WTC11 (cell line): ENCODE data around the gene IFI27. TPM values are rescaled to one million over a fixed set of nuclear protein-coding genes. Genes with fewer than 3 reads are reported as not detected.

Experiments
- ATAC-seq: fragments of 200-7000 bp; cut with Tn5 transposase; 2 replicates; pipeline ENCODE4 v1.10.0; 2021; ENCODE audit warnings: mild to moderate bottlenecking, moderate library complexity
- CTCF ChIA-PET: fragments of 300-600 bp; sonication (Branson Sonifier 250); formaldehyde crosslinking; loops from one replicate; lab custom pipeline; 2021; ENCODE audit warnings: antibody characterized with exemption; lab: Charles Lee
- POLR2A ChIA-PET: fragments of 350-600 bp; sonication (Branson Sonifier 250); formaldehyde crosslinking; loops from one replicate; lab custom pipeline; 2021; ENCODE audit warnings: antibody characterized with exemption; lab: Charles Lee
- DNase-seq: peaks from one replicate; pipeline ENCODE4 v3.0.0; 2021; ENCODE audit warnings: low spot score
- H3K27ac Mint-ChIP-seq: 2 replicates; pipeline ENCODE4 v1.8.0; 2021; ENCODE audit warnings: mixed read lengths
- H3K27me3 Mint-ChIP-seq: 2 replicates; pipeline ENCODE4 v1.8.0; 2021; ENCODE audit warnings: low read depth, mild to moderate bottlenecking, moderate library complexity, mixed read lengths
- H3K36me3 Mint-ChIP-seq: 2 replicates; pipeline ENCODE4 v1.8.0; 2021; ENCODE audit warnings: mixed read lengths
- H3K4me1 Mint-ChIP-seq: 2 replicates; pipeline ENCODE4 v1.8.0; 2022; ENCODE audit warnings: mixed read lengths
- H3K4me3 Mint-ChIP-seq: 2 replicates; pipeline ENCODE4 v1.8.0; 2021; ENCODE audit warnings: mild to moderate bottlenecking, moderate library complexity, mixed read lengths
- H3K9me3 Mint-ChIP-seq: 2 replicates; pipeline ENCODE4 v1.8.0; 2021; ENCODE audit warnings: mixed read lengths
- CREM ChIP-seq: sonication (generic); formaldehyde crosslinking; IDR thresholded peaks from 2 replicates; pipeline ENCODE4 v1.8.1; 2022; ENCODE audit warnings: mild to moderate bottlenecking, missing genetic modification reagents, moderate library complexity
- EMX1 ChIP-seq: fragments of 250-450 bp; sonication (Bioruptor Pico); IDR thresholded peaks from 2 replicates; pipeline ENCODE4 v1.8.0; 2021; ENCODE audit warnings: mild to moderate bottlenecking
- FOXJ3 ChIP-seq: sonication (generic); formaldehyde crosslinking; IDR thresholded peaks from 2 replicates; pipeline ENCODE4 v1.9.0; 2021; ENCODE audit warnings: missing genetic modification reagents, mild to moderate bottlenecking, borderline replicate concordance
- FOXP1 ChIP-seq: sonication (generic); formaldehyde crosslinking; IDR thresholded peaks from 2 replicates; pipeline ENCODE4 v1.8.0; 2022; ENCODE audit warnings: missing genetic modification reagents, mild to moderate bottlenecking, moderate library complexity, borderline replicate concordance
- JAZF1 ChIP-seq: fragments of 250-450 bp; sonication (Bioruptor Pico); IDR thresholded peaks from 2 replicates; pipeline ENCODE4 v1.9.0; 2021; ENCODE audit warnings: moderate library complexity, mild to moderate bottlenecking, inconsistent platforms
- KAT7 ChIP-seq: sonication (generic); formaldehyde crosslinking; IDR thresholded peaks from 2 replicates; pipeline ENCODE4 v1.8.1; 2023; ENCODE audit warnings: missing genetic modification reagents, mild to moderate bottlenecking, borderline replicate concordance
- NFATC4 ChIP-seq: fragments of 250-450 bp; sonication (Bioruptor Pico); IDR thresholded peaks from 2 replicates; pipeline ENCODE4 v1.9.0; 2021; ENCODE audit warnings: mild to moderate bottlenecking
- NFE2L1 ChIP-seq: sonication (generic); formaldehyde crosslinking; IDR thresholded peaks from 2 replicates; pipeline ENCODE4 v1.8.1; 2023; ENCODE audit warnings: missing genetic modification reagents
- OVOL2 ChIP-seq: fragments of 250-450 bp; sonication (Bioruptor Pico); IDR thresholded peaks from 2 replicates; pipeline ENCODE4 v1.9.0; 2021; ENCODE audit warnings: mild to moderate bottlenecking, borderline replicate concordance
- PRRX2 ChIP-seq: fragments of 250-450 bp; sonication (Bioruptor Pico); IDR thresholded peaks from 2 replicates; pipeline ENCODE4 v1.8.0; 2021; ENCODE audit warnings: mild to moderate bottlenecking
- SMAD3 ChIP-seq: sonication (generic); formaldehyde crosslinking; IDR thresholded peaks from 2 replicates; pipeline ENCODE4 v1.8.0; 2022; ENCODE audit warnings: missing genetic modification reagents, mild to moderate bottlenecking, borderline replicate concordance
- SOX15 ChIP-seq: fragments of 250-450 bp; sonication (Bioruptor Pico); IDR thresholded peaks from 2 replicates; pipeline ENCODE4 v1.9.0; 2021; ENCODE audit warnings: mild to moderate bottlenecking
- ZNF219 ChIP-seq: sonication (generic); formaldehyde crosslinking; IDR thresholded peaks from 2 replicates; pipeline ENCODE4 v1.8.0; 2023; ENCODE audit warnings: missing genetic modification reagents, mild to moderate bottlenecking, borderline replicate concordance
- ZNF232 ChIP-seq: sonication (generic); formaldehyde crosslinking; IDR thresholded peaks from 2 replicates; pipeline ENCODE4 v1.8.0; 2022; ENCODE audit warnings: mild to moderate bottlenecking, missing genetic modification reagents
- ZNF263 ChIP-seq: sonication (generic); formaldehyde crosslinking; IDR thresholded peaks from 2 replicates; pipeline ENCODE4 v1.8.1; 2022; ENCODE audit warnings: low read depth, mild to moderate bottlenecking, moderate library complexity, missing genetic modification reagents
- ZNF317 ChIP-seq: sonication (generic); formaldehyde crosslinking; IDR thresholded peaks from 2 replicates; pipeline ENCODE4 v1.8.1; 2023; ENCODE audit warnings: low read depth, mild to moderate bottlenecking, moderate library complexity, missing genetic modification reagents, borderline replicate concordance
- total RNA-seq: library from RNA; stranded (reverse); gene quantifications from 3 replicates; pipeline ENCODE4 v1.2.3, GENCODE V29; 2021
- TF ChIP-seq, protein P1 (sequence below): fragments of 250-450 bp; sonication (Bioruptor Pico); IDR thresholded peaks from 2 replicates; pipeline ENCODE4 v1.9.0; 2021; ENCODE audit warnings: moderate library complexity, mild to moderate bottlenecking, inconsistent platforms, borderline replicate concordance
- TF ChIP-seq, protein P2 (sequence below): sonication (generic); formaldehyde crosslinking; IDR thresholded peaks from 2 replicates; pipeline ENCODE4 v1.8.1; 2022; ENCODE audit warnings: low read depth, mild to moderate bottlenecking, moderate library complexity, missing genetic modification reagents, borderline replicate concordance
- TF ChIP-seq, protein P3 (sequence below): sonication (generic); formaldehyde crosslinking; IDR thresholded peaks from 2 replicates; pipeline ENCODE4 v1.8.0; 2022; ENCODE audit warnings: mild to moderate bottlenecking, missing genetic modification reagents
- TF ChIP-seq, protein P4 (sequence below): sonication (generic); formaldehyde crosslinking; IDR thresholded peaks from 2 replicates; pipeline ENCODE4 v1.8.1; 2022; ENCODE audit warnings: mild to moderate bottlenecking, missing genetic modification reagents, moderate library complexity, borderline replicate concordance
- TF ChIP-seq, protein P5 (sequence below): fragments of 250-450 bp; sonication (Bioruptor Pico); IDR thresholded peaks from 2 replicates; pipeline ENCODE4 v2.1.2; 2022; ENCODE audit warnings: mild to moderate bottlenecking, moderate library complexity
- TF ChIP-seq, protein P6 (sequence below): sonication (generic); formaldehyde crosslinking; conservative IDR thresholded peaks from 2 replicates; pipeline ENCODE4 v1.8.1; 2022; ENCODE audit warnings: mild to moderate bottlenecking, missing genetic modification reagents
- TF ChIP-seq, protein P7 (sequence below): sonication (generic); formaldehyde crosslinking; IDR thresholded peaks from 2 replicates; pipeline ENCODE4 v1.8.1; 2023; ENCODE audit warnings: mild to moderate bottlenecking, missing genetic modification reagents, moderate library complexity

IFI27 gene
- total RNA-seq, 1 experiment from 2014 or later = 1.8 TPM

DNA sequence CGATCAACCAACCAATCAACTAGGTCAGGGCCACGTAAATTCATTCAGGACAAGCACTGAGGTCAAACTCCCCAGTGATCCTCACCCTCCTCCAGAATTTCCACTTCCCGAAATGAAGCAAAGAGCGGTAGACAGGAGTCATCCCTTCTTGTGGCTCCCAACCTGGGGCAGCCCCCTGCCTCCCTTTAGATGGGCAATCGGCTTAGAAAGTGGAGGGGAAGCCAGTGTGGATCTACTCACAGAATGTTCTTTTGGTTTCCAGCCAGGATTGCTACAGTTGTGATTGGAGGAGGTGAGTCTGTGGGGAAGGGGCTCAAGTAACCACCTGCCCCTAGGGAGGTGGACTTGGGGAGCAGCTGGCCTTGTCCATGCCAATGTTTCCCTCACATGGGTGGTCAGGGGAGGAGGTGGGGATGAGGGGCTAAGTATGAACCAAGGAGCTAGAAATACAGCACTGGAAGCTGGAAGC, 4.1 kb downstream of the IFI27 start (continued):
- TF ChIP-seq, protein P1, sequence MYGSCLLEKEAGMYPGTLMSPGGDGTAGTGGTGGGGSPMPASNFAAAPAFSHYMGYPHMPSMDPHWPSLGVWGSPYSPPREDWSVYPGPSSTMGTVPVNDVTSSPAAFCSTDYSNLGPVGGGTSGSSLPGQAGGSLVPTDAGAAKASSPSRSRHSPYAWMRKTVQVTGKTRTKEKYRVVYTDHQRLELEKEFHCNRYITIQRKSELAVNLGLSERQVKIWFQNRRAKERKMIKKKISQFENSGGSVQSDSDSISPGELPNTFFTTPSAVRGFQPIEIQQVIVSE (CRISPR knock-in tag) = no peak
- TF ChIP-seq ZNF263 (CRISPR knock-in tag) = no peak
- no peak for TF ChIP-seq FOXJ3 (CRISPR knock-in tag)

DNA sequence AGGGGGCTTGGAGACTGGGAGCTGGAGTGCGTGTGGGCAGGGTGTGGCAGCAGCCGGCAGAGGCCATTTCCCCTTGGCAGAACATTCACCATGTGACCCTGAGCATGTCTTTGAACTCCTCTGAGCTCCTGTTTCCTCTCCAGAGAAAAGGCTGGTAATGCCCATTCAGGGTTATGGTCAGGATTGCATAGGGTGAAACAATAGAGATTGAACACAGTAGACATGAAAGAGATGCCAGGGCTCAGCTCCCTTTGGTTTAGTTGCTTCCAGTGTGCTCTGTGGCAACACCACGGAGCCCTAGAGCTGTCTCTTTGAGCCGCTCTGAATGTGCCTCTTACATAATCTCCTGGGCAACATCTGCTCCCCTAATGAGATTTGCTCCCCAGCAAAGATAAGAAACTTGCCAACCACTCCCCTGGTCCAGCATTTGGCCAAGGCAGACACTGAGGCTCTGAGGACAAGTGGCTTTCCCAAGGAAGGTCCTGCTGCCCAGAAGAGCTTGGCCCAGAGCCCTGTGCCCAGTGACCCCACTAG, 4.6 kb downstream of the IFI27 start:
- H3K27ac Mint-ChIP-seq = no peak overlapping the region
- H3K4me3 Mint-ChIP-seq = no peak overlapping the region
- H3K36me3 Mint-ChIP-seq = no peaks in the 10 kb centered on the region
- ChIA-PET POLR2A (no interaction called here), CTCF (interaction anchor here (0.6 to 2.6 kb wide), 5 partner anchors 14 to 176 kb away, joined by 3 to 9 read pairs (median 4); partner anchors contain the start of gene IFI27L2)
- peaks cover 9% of the 10 kb centered on the region; the same call in 1 of the 2 replicates for H3K4me1 Mint-ChIP-seq
- peaks cover 10% of the 10 kb centered on the region for H3K27me3 Mint-ChIP-seq
- no peak for TF ChIP-seq SOX15 (CRISPR knock-in tag)
- TF ChIP-seq NFATC4 = no peak
- no peak for TF ChIP-seq NFE2L1 (CRISPR knock-in tag)
- TF ChIP-seq ZNF219 (CRISPR knock-in tag) = no peak
- TF ChIP-seq CREM (CRISPR knock-in tag) = no peak
- TF ChIP-seq, protein P2, sequence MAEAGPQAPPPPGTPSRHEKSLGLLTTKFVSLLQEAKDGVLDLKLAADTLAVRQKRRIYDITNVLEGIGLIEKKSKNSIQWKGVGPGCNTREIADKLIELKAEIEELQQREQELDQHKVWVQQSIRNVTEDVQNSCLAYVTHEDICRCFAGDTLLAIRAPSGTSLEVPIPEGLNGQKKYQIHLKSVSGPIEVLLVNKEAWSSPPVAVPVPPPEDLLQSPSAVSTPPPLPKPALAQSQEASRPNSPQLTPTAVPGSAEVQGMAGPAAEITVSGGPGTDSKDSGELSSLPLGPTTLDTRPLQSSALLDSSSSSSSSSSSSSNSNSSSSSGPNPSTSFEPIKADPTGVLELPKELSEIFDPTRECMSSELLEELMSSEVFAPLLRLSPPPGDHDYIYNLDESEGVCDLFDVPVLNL (CRISPR knock-in tag) = no peak
- TF ChIP-seq, protein P3, sequence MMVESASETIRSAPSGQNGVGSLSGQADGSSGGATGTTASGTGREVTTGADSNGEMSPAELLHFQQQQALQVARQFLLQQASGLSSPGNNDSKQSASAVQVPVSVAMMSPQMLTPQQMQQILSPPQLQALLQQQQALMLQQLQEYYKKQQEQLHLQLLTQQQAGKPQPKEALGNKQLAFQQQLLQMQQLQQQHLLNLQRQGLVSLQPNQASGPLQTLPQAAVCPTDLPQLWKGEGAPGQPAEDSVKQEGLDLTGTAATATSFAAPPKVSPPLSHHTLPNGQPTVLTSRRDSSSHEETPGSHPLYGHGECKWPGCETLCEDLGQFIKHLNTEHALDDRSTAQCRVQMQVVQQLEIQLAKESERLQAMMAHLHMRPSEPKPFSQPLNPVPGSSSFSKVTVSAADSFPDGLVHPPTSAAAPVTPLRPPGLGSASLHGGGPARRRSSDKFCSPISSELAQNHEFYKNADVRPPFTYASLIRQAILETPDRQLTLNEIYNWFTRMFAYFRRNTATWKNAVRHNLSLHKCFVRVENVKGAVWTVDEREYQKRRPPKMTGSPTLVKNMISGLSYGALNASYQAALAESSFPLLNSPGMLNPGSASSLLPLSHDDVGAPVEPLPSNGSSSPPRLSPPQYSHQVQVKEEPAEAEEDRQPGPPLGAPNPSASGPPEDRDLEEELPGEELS (CRISPR knock-in tag) = no peak
- no peak for TF ChIP-seq JAZF1 (CRISPR knock-in tag)
- no peak for TF ChIP-seq ZNF232 (CRISPR knock-in tag)
- no peak for TF ChIP-seq FOXP1
- TF ChIP-seq, protein P4, sequence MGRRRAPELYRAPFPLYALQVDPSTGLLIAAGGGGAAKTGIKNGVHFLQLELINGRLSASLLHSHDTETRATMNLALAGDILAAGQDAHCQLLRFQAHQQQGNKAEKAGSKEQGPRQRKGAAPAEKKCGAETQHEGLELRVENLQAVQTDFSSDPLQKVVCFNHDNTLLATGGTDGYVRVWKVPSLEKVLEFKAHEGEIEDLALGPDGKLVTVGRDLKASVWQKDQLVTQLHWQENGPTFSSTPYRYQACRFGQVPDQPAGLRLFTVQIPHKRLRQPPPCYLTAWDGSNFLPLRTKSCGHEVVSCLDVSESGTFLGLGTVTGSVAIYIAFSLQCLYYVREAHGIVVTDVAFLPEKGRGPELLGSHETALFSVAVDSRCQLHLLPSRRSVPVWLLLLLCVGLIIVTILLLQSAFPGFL (CRISPR knock-in tag) = no peak
- TF ChIP-seq ZNF317 (CRISPR knock-in tag) = no peak
- TF ChIP-seq, protein P5, sequence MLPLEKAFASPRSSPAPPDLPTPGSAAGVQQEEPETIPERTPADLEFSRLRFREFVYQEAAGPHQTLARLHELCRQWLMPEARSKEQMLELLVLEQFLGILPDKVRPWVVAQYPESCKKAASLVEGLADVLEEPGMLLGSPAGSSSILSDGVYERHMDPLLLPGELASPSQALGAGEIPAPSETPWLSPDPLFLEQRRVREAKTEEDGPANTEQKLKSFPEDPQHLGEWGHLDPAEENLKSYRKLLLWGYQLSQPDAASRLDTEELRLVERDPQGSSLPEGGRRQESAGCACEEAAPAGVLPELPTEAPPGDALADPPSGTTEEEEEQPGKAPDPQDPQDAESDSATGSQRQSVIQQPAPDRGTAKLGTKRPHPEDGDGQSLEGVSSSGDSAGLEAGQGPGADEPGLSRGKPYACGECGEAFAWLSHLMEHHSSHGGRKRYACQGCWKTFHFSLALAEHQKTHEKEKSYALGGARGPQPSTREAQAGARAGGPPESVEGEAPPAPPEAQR (CRISPR knock-in tag) = no peak
- no peak for TF ChIP-seq OVOL2 (CRISPR knock-in tag)
- TF ChIP-seq KAT7 = no peak
- no peak for TF ChIP-seq PRRX2 (CRISPR knock-in tag)
- TF ChIP-seq EMX1 = no peak
- no peak for TF ChIP-seq SMAD3 (CRISPR knock-in tag)
- TF ChIP-seq, protein P6, sequence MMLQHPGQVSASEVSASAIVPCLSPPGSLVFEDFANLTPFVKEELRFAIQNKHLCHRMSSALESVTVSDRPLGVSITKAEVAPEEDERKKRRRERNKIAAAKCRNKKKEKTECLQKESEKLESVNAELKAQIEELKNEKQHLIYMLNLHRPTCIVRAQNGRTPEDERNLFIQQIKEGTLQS (CRISPR knock-in tag) = no peak
- TF ChIP-seq, protein P7, sequence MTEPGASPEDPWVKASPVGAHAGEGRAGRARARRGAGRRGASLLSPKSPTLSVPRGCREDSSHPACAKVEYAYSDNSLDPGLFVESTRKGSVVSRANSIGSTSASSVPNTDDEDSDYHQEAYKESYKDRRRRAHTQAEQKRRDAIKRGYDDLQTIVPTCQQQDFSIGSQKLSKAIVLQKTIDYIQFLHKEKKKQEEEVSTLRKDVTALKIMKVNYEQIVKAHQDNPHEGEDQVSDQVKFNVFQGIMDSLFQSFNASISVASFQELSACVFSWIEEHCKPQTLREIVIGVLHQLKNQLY = no peak
- no peak for ATAC-seq
- peaks cover 7% of the 10 kb centered on the region for H3K9me3 Mint-ChIP-seq
- no peak for DNase-seq
